Esophagus squamous epithelium (tissue), 4 donors: ENCODE measurements around the gene KCTD13.

Experiments used
- CTCF ChIP-seq, 6 experiments: fragments of 450-650 bp in 4 of 6; fragments of 200-600 bp in 2 of 6; sonication (generic) in 2 of 6; IDR thresholded peaks; one replicate each; pipeline ENCODE4 v1.5.1; 2016 to 2019; ENCODE audit warnings: antibody characterized with exemption in 6 of 6, mild to moderate bottlenecking in 4 of 6, moderate library complexity in 4 of 6
- POLR2A ChIP-seq, 4 donors: fragments of 450-650 bp; IDR thresholded peaks; one replicate each; pipeline ENCODE4 v1.6.1; 2017; ENCODE audit warnings: antibody characterized with exemption in 4 of 4, mild to moderate bottlenecking in 4 of 4, moderate library complexity in 3 of 4

- TF ChIP-seq CTCF (IDR thresholded peaks at IDR 0.05) (no peak), POLR2A (IDR thresholded peaks at IDR 0.05) (no peak)
Observed at GRCh38 chr16:29915590-29916247, 10.3 kb downstream of the KCTD13 start.
